ENCODE results near the gene ADAMTS10. TPM values are rescaled to one million over a fixed set of nuclear protein-coding genes. Genes with fewer than 3 reads are reported as not detected.
A peak's percentile ranks its signal among the peaks of the same experiment; 100 is the strongest.

Gene ADAMTS10
- total and polyA plus RNA-seq, 4 donors = 1.2 to 10.1 (median 3.6) TPM

DNA sequence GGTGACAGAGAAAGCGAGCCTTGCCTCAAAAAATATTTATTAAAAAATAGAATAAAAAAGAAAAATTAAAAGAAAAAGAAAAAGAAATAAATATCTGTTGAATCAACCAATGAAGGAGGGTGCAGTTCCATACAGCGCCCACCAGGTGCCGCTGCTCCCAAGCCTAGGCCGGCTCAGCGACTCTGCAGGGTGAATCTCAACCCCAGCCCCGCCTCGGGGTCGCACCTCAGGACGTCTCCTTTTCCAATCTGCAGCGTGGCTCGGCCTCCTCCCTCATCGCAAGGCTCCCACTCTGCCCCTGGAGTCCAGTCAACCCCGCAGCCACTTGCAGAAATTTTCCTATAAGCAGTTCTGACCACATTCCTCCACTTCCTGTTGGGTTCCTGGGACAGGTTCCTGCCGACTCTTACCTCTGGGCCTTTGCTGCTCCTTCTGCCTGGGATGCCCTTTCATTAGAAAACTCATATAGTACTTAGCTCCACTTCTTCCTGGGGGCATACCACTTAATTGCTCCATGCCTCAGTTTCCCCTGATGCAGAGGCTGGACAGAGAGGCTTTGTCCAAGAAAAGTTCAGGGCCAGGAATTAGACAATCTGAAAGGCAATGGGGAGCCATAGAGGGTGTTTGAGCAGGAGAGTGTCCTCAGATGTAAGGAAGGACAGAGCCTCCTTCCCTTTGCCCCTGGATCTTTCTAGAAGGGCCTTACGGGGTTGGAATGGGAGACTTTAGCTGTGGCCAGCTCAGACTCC, 44.2 kb upstream of the ADAMTS10 start:
- peak; percentile 68 for DNase-seq (ENCODE audit: low spot score)
- TF ChIP-seq NR2F2 (IDR thresholded peaks at IDR 0.05) (no peak), JUND (IDR thresholded peaks at IDR 0.05) (no peak), FOXA1 (IDR thresholded peaks at IDR 0.05) (no peak), HNF4A (conservative IDR thresholded peaks at IDR 0.05) (no peak), TAF1 (conservative IDR thresholded peaks at IDR 0.05) (no peak), EGR1 (IDR thresholded peaks at IDR 0.05; ENCODE audit: low read depth in 2 of 2) (no peak), RXRA (IDR thresholded peaks at IDR 0.05) (no peak), FOXA2 (IDR thresholded peaks at IDR 0.05) (no peak), RAD21 (IDR thresholded peaks at IDR 0.05) (peak; percentile 85 to 87), HNF4G (IDR thresholded peaks at IDR 0.05) (no peak), YY1 (IDR thresholded peaks at IDR 0.05) (no peak), SP1 (IDR thresholded peaks at IDR 0.05) (no peak)
- TF ChIP-seq, protein P1, sequence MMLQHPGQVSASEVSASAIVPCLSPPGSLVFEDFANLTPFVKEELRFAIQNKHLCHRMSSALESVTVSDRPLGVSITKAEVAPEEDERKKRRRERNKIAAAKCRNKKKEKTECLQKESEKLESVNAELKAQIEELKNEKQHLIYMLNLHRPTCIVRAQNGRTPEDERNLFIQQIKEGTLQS (IDR thresholded peaks at IDR 0.05) = no peak
- TF ChIP-seq, protein P2, sequence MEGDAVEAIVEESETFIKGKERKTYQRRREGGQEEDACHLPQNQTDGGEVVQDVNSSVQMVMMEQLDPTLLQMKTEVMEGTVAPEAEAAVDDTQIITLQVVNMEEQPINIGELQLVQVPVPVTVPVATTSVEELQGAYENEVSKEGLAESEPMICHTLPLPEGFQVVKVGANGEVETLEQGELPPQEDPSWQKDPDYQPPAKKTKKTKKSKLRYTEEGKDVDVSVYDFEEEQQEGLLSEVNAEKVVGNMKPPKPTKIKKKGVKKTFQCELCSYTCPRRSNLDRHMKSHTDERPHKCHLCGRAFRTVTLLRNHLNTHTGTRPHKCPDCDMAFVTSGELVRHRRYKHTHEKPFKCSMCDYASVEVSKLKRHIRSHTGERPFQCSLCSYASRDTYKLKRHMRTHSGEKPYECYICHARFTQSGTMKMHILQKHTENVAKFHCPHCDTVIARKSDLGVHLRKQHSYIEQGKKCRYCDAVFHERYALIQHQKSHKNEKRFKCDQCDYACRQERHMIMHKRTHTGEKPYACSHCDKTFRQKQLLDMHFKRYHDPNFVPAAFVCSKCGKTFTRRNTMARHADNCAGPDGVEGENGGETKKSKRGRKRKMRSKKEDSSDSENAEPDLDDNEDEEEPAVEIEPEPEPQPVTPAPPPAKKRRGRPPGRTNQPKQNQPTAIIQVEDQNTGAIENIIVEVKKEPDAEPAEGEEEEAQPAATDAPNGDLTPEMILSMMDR (IDR thresholded peaks at IDR 0.05; ENCODE audit: low read depth, low read length, missing input control) = peak; percentile 91
- TF ChIP-seq, protein P3, sequence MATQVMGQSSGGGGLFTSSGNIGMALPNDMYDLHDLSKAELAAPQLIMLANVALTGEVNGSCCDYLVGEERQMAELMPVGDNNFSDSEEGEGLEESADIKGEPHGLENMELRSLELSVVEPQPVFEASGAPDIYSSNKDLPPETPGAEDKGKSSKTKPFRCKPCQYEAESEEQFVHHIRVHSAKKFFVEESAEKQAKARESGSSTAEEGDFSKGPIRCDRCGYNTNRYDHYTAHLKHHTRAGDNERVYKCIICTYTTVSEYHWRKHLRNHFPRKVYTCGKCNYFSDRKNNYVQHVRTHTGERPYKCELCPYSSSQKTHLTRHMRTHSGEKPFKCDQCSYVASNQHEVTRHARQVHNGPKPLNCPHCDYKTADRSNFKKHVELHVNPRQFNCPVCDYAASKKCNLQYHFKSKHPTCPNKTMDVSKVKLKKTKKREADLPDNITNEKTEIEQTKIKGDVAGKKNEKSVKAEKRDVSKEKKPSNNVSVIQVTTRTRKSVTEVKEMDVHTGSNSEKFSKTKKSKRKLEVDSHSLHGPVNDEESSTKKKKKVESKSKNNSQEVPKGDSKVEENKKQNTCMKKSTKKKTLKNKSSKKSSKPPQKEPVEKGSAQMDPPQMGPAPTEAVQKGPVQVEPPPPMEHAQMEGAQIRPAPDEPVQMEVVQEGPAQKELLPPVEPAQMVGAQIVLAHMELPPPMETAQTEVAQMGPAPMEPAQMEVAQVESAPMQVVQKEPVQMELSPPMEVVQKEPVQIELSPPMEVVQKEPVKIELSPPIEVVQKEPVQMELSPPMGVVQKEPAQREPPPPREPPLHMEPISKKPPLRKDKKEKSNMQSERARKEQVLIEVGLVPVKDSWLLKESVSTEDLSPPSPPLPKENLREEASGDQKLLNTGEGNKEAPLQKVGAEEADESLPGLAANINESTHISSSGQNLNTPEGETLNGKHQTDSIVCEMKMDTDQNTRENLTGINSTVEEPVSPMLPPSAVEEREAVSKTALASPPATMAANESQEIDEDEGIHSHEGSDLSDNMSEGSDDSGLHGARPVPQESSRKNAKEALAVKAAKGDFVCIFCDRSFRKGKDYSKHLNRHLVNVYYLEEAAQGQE (IDR thresholded peaks at IDR 0.05) = no peak
- TF ChIP-seq, protein P4, sequence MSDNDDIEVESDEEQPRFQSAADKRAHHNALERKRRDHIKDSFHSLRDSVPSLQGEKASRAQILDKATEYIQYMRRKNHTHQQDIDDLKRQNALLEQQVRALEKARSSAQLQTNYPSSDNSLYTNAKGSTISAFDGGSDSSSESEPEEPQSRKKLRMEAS (IDR thresholded peaks at IDR 0.05) = no peak
- Histone ChIP-seq H3K9ac (ENCODE audit: low read depth in 1 of 2, low read length in 2 of 2) (no peak overlapping the region), H3K27ac (ENCODE audit: low read depth in 1 of 2, low read length in 2 of 2) (no peak overlapping the region), H3K4me1 (ENCODE audit: control insufficient read depth in 4 of 4, insufficient read depth in 4 of 4, low read length in 3 of 4) (peaks cover 0 to 4% (median under 1%) of the 10 kb centered on the region in 4 donors), H3K27me3 (ENCODE audit: control insufficient read depth in 4 of 4, insufficient read depth in 4 of 4, low read length in 3 of 4) (no peaks in the 10 kb centered on the region), H3K36me3 (ENCODE audit: control insufficient read depth in 4 of 4, insufficient read depth in 3 of 4, low read depth in 1 of 4, low read length in 3 of 4) (no peaks in the 10 kb centered on the region), H3K4me3 (ENCODE audit: low read depth in 1 of 3, low read length in 3 of 3) (peak overlapping the region in 1 of 3 donors; percentile 32), H3K9me3 (ENCODE audit: control insufficient read depth in 4 of 4, low read length in 3 of 4) (no peaks in the 10 kb centered on the region)
- 6% methylated on average over 15 of the region's 15 CpGs for WGBS

DNA sequence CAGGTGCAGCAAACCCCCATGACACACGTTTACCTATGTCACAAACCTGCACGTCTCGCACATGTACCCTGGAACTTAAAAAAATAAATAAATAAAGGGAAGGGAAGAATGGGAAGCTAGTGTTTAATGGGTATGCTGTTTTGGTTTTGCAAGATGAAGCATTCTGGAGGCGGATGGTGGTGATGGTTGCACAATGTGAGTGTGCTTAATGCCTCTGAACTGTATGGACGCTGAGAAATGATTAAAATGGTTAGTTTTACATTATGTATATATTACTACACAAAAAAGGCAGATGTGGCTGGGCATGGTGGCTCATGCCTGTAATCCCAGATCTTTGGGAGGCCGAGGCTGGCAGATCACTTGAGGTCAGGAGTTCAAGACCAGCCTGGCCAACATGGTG, 37.7 kb upstream of the ADAMTS10 start:
- DNase-seq (ENCODE audit: low spot score) = no peak
- Histone ChIP-seq H3K4me1 (ENCODE audit: control insufficient read depth in 4 of 4, insufficient read depth in 4 of 4, low read length in 3 of 4) (peaks cover 0 to 1% (median 0%) of the 10 kb centered on the region in 4 donors), H3K27ac (ENCODE audit: low read depth in 1 of 2, low read length in 2 of 2) (no peak overlapping the region), H3K36me3 (ENCODE audit: control insufficient read depth in 4 of 4, insufficient read depth in 3 of 4, low read depth in 1 of 4, low read length in 3 of 4) (no peaks in the 10 kb centered on the region), H3K27me3 (ENCODE audit: control insufficient read depth in 4 of 4, insufficient read depth in 4 of 4, low read length in 3 of 4) (no peaks in the 10 kb centered on the region), H3K9me3 (ENCODE audit: control insufficient read depth in 4 of 4, low read length in 3 of 4) (no peaks in the 10 kb centered on the region), H3K9ac (ENCODE audit: low read depth in 1 of 2, low read length in 2 of 2) (no peak overlapping the region), H3K4me3 (ENCODE audit: low read depth in 1 of 3, low read length in 3 of 3) (no peak overlapping the region)
- WGBS = 76% methylated on average over 6 of the region's 6 CpGs
- no peak for TF ChIP-seq GABPA (IDR thresholded peaks at IDR 0.05 in 1 of 2, conservative IDR thresholded peaks at IDR 0.05 in 1 of 2)
- TF ChIP-seq, protein P2 (IDR thresholded peaks at IDR 0.05; ENCODE audit: low read depth, low read length, missing input control) = no peak
- TF ChIP-seq HNF4A (conservative IDR thresholded peaks at IDR 0.05) = no peak
- TF ChIP-seq, protein P4 (IDR thresholded peaks at IDR 0.05) = no peak
- no peak for TF ChIP-seq HNF4G (IDR thresholded peaks at IDR 0.05)
- no peak for TF ChIP-seq NR2F2 (IDR thresholded peaks at IDR 0.05)
- TF ChIP-seq, protein P1 (IDR thresholded peaks at IDR 0.05) = no peak
- TF ChIP-seq JUND (IDR thresholded peaks at IDR 0.05) = no peak
- no peak for TF ChIP-seq FOXA2 (IDR thresholded peaks at IDR 0.05)
- no peak for TF ChIP-seq SP1 (IDR thresholded peaks at IDR 0.05)
- no peak for TF ChIP-seq FOXA1 (IDR thresholded peaks at IDR 0.05)

Data from liver (tissue), 9 donors.